HG03039 (cell line): ENCODE data around the gene CHD2.
"Not testable (repeated sequence)": the region's sequence is repeated elsewhere in the genome, so short reads cannot be mapped to it uniquely, and the experiment has no call there.

Experiments used
- ATAC-seq: cut with Tn5 transposase; IDR thresholded peaks from one replicate; pipeline ENCODE4 v1.9.1; 2021; ENCODE audit warnings: mild to moderate bottlenecking, moderate library complexity; ENCODE audit not compliant: unreplicated experiment

CHD2 gene

DNA sequence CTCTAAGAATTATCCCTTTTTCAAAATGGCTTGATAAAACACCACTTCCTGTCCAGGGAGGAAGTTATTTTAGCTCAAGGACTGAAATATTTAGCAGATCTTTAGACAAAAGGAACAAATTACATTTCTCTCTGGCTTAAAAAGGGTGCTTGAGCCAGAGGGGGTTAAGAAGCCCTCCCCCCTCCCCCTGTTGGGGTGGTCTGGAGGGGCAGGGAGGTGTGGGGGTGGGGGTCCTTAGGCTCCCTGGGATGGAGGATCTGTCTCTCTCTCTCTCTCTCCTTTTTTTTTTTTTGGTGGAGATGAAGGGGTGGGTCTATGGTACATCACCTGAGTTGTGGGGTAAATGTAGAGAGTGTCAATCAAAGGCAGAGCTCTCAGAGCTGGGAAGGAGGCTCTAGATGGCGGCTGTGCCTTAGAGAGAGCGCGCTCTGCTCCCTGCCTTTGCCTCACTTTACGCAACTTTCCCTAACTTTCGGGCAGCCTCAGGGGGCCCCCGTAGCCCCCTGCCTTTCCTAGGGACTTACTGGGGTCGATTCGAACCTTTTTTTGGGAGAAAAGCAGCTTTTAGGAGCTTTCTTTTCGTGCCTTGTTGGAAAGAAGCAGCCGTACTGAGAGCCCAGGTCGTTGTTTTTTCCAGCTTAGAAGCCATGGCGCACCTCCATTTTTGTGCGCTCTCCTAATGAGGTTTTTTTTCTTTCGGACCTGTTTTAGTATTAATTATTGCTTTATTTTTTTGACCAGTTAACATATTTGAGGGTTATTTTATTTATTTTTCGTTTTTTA is at the start of gene CHD2:
Gene CHD2, plus strand, starts transcription at position 377 of the 783 bp plus-strand sequence. CDS start 914 bp downstream, outside the sequence.
- peak; percentile 60 for ATAC-seq

DNA sequence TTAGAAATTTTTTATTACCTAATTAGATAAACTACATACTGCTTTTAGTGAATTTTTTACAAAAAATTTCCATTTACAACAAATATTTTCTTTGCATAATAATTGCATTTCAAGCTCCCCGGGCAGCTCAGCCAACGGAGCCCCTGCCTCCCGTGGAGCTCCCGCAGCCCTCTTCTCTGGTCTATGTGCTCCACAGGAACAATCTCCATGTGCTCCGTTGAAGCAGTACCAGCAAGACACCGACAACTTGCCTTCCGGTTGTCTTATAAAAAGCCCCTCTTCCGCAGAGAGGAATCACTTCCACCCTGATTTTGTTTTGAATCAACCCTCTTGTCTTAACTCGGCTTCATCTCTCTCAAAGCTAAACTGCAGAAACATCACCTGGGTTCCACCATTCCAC is 46.9 kb upstream of the CHD2 start:
- ATAC-seq: no peak

DNA sequence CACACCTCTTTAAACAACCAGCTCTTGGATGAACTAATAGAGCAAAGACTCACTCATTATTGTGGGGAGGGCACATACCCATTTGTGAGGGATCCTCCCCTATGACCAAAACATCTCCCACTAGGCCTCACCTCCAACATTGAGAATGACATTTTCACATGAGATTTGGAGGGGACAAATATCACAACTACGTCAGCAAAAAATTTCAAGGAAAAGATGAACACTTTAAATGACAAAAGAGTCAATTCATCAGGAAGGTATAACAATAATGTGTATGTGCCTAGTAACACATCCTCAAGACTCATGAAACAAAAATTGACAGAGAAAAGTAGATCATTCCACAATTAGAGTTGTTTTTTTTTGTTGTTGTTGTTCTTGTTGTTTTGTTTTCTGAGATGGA is 38.4 kb upstream of the CHD2 start:
- no peak for ATAC-seq

DNA sequence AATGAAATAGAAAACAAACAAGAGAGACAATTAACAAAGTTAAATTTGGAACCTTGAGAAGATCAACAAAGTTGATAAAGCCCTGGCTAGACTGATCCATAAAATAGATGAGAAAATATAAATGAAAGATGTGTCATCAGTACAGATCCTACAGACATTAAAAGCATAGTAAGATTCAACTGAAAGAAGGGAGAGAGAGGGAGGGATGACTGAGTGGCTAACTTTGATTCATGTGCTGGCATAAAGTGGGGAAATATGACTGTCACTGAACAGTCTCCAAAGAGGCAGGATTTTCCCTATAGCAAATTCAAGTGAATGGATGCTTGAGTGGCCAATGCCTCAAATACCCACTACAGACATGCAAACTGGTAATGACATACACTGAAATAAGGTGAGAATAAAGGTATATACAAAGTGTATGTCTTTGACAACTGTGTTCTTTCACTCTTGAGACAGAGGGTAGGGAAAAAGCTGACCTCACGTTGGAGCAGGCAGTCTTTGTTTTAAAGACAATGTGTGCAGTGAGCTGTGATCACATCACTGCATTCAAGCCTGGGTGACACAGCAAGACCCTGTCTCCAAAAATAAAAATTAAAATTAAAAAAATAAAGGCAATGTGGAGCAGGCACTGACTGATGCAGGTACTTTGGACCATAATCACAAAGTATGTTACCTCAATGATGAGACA is 35.9 kb upstream of the CHD2 start:
- ATAC-seq: no peak

- no peak for ATAC-seq
Observed at GRCh38 chr15:92869263-92869940, 30.7 kb upstream of the CHD2 start.

- no peak for ATAC-seq
Observed at GRCh38 chr15:92870010-92870591, 30.0 kb upstream of the CHD2 start.

- not testable (repeated sequence) for ATAC-seq
Observed at GRCh38 chr15:92872967-92873366, 27.2 kb upstream of the CHD2 start.

GRCh38 chr15:92877000-92877399 is 23.1 kb upstream of the CHD2 start:
- ATAC-seq: no peak

GRCh38 chr15:92877416-92877815 is 22.7 kb upstream of the CHD2 start:
- no peak for ATAC-seq

DNA sequence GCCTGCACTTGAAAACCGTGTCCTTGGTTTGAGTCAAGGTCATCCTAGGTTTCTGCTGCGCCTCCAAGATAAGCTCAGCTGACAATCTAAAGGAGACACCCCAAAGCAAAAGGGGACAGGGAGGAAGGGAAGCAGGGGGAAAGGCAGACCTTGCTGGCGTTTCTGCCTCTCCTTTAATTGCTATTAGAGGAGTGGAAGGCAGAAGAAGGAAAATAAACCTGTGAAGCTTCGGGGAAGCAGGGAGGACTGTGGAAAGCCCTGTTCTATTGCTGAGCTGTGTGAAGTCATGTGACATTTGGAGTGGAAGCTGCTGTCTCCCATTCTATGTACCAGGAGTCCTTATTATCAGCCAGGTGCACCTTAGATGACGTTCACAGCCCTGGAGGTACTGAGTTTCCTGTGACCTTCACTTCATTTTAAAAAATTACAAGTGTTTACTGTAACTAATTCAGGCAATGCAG is 21.5 kb upstream of the CHD2 start:
- no peak for ATAC-seq

DNA sequence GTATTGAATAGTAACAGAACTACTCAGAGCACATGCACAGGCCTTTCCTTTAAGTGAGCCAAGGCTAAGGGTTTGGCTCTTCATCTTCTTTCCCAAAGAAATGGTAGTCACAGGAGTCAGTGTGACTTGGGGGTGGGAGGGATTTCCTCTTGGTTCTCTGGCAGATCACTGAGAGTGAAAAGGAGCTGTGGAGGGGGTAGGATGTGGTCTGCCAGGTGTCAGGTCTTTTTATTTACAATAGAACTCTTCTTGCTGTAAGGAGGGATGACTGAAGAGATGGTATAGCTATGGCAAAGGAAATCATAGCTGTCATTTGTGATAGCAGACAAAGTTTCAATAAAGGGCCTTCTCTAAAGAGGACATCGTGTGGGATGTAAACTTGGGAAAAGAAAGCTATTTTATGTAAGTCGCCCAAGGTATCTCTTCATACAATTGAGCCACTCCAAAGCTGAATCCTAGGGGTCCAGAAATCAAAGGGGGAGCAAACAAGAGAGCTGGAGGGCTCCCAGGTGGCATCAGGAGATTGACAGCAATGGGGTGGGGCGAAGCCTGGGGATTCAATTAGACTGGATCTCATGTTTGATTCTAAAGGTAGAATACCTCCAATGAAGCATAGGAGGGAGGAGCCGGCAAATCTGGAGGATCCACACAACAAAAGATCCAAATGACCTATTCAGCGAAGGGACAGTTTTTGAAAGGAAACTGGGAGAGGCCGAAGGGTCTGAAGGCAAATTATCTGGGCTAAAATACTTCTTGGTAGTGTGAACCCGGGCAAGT is 20.0 kb upstream of the CHD2 start:
- no peak for ATAC-seq

- no peak for ATAC-seq
Observed at GRCh38 chr15:92880796-92881195, 19.3 kb upstream of the CHD2 start.

DNA sequence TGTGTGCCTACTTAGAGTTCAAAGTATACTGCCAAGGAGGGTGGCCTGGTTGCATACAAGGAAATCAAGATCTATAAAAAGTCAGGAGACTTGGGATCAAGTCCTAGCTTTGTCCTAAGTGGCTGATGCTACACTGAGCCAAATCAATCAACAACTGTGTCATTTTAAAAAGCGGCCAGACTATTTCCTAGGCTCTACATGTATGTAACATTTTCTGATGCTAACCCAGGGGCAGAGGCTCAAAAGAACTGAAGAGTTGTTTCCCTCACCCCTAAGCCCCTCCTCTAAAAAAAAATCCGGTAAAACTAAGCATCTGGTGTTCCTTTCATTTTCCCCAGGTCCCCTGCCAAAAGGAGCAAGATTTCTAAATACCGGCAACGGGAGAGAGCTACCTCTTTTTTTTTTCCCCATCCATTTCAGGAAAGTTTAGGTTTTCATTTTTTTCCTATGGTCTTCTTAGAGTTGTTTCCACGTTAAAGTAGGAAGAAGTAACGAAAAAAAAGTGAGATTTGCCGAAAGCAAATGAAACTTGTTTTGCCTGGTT is 18.8 kb upstream of the CHD2 start:
- ATAC-seq: no peak

- ATAC-seq: peak; percentile 90
Observed at GRCh38 chr15:92881802-92882696, 18.1 kb upstream of the CHD2 start.

GRCh38 chr15:92882697-92883162 is 17.4 kb upstream of the CHD2 start:
- peak; percentile 57 for ATAC-seq

DNA sequence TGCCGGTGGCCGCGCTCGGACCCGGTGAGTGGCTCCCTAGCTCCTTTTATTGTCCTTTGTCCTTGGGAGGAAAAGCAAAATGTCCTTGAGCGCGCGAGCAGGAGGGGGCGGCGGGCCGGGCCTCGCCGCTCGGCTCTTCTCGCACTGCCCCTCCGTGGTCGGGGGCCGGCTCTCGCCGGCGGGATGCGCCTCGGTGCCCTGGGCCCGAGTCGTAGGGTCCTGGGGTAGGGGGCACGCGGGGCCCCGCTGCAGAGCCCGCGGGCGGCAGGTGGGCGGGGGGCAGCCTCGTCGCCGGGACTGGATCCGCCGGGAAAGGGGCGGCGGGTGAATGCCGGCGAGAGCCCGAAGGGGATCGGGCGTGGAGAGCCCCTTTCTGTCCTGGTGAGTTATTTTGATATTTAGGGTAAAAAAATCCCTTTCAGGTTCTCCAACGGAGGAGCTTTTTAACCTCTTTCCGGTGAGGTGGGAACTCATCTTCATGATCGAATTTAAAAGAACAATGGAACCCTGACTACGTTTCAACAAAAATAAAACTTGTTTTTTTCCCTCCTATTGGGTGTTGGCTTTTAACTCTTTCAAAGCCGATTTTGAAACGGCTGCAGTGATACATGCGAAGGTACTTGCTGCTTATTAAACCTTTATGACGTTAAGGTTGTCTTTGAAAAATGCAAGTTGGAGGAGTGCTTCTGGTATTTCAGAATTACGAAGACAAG is 16.8 kb upstream of the CHD2 start:
- peak; percentile 11 for ATAC-seq

- ATAC-seq: no peak
Observed at GRCh38 chr15:92883876-92884435, 16.2 kb upstream of the CHD2 start.
